H1 (cell line): ENCODE results near the gene FOXF1. TPM values are rescaled to one million over a fixed set of nuclear protein-coding genes. Genes with fewer than 3 reads are reported as not detected.

Source experiments
- CTCF ChIA-PET: fragments of 300-600 bp; sonication (Branson Sonifier 250); formaldehyde crosslinking; loops from one replicate; lab custom pipeline; 2021; ENCODE audit not compliant: partially characterized antibody; lab: Charles Lee
- POLR2A ChIA-PET: fragments of 300-600 bp; sonication (Branson Sonifier 250); formaldehyde crosslinking; loops from one replicate; lab custom pipeline; 2021; ENCODE audit warnings: inconsistent platforms; ENCODE audit not compliant: partially characterized antibody; lab: Charles Lee
- DNase-seq, 2 experiments: peaks; one replicate each; pipeline versions ENCODE4 v3.0.0 to v3.0.0-alpha.2; 2010 to 2022; ENCODE audit warnings: low spot score in 2 of 2, low read depth in 1 of 2, mixed read lengths in 1 of 2
- FAIRE-seq: peaks from 2 replicates; lab custom pipeline; 2011; peaks lifted over from hg19 to GRCh38; lab: Jason Lieb, UNC
- H2AFZ ChIP-seq: 2 replicates; pipeline ENCODE4 v1.8.1; 2012; ENCODE audit warnings: low read length, inconsistent platforms
- H2AK5ac ChIP-seq: 2 replicates; pipeline ENCODE4 v1.6.1; 2013; ENCODE audit warnings: low read depth, low read length
- H2BK120ac ChIP-seq: replicated peaks from 2 replicates; pipeline ENCODE3; 2013; ENCODE audit warnings: low read depth, low read length, inconsistent platforms
- H2BK12ac ChIP-seq: 2 replicates; pipeline ENCODE4 v1.6.1; 2013; ENCODE audit warnings: low read depth, low read length
- H2BK15ac ChIP-seq: 2 replicates; pipeline ENCODE4 v1.6.1; 2013; ENCODE audit warnings: low read length
- H2BK20ac ChIP-seq: 2 replicates; pipeline ENCODE4 v1.6.1; 2013; ENCODE audit warnings: low read length
- H2BK5ac ChIP-seq: 2 replicates; pipeline ENCODE4 v1.6.1; 2013; ENCODE audit warnings: low read depth, low read length
- H3K14ac ChIP-seq: 2 replicates; pipeline ENCODE4 v1.6.1; 2013; ENCODE audit warnings: inconsistent platforms; ENCODE audit not compliant: insufficient read length
- H3K18ac ChIP-seq: 2 replicates; pipeline ENCODE4 v1.6.1; 2013; ENCODE audit warnings: low read length; ENCODE audit errors: extremely low read depth
- H3K23ac ChIP-seq: 2 replicates; pipeline ENCODE4 v1.6.1; 2013; ENCODE audit warnings: inconsistent platforms; ENCODE audit not compliant: insufficient read length
- H3K23me2 ChIP-seq: 2 replicates; pipeline ENCODE4 v1.6.1; 2013; ENCODE audit warnings: low read depth, low read length
- H3K27ac ChIP-seq: 2 replicates; pipeline ENCODE4 v1.6.1; 2011; ENCODE audit warnings: low read depth, low read length, inconsistent platforms
- H3K27me3 ChIP-seq, 4 experiments: replicated peaks in 1 of 4; 1 replicate in 1 of 4; 2 replicates in 3 of 4; pipeline versions ENCODE4 v1.6.1 to v1.8.1; 2011 to 2013; ENCODE audit warnings: low read length in 3 of 4, mild to moderate bottlenecking in 3 of 4, inconsistent platforms in 2 of 4, mixed read lengths in 2 of 4, moderate library complexity in 1 of 4; ENCODE audit not compliant: control insufficient read depth in 3 of 4, insufficient read depth in 3 of 4; ENCODE audit errors: extremely low read depth in 1 of 4
- H3K36me3 ChIP-seq, 4 experiments: 2 replicates each; pipeline versions ENCODE4 v1.6.1 to v1.8.1; 2011 to 2013; ENCODE audit warnings: mild to moderate bottlenecking in 4 of 4, low read length in 3 of 4, moderate library complexity in 2 of 4, control low read depth in 1 of 4, inconsistent platforms in 1 of 4; ENCODE audit not compliant: insufficient read depth in 4 of 4, control insufficient read depth in 2 of 4
- H3K4ac ChIP-seq: replicated peaks from 2 replicates; pipeline ENCODE3; 2013; ENCODE audit warnings: low read length, low read depth, mixed read lengths, inconsistent platforms; ENCODE audit not compliant: insufficient read length
- H3K4me1 ChIP-seq, 4 experiments: replicated peaks in 1 of 4; 1 replicate in 1 of 4; 2 replicates in 3 of 4; pipeline versions ENCODE4 v1.6.1 to v1.8.1; 2011 to 2013; ENCODE audit warnings: low read length in 3 of 4, inconsistent platforms in 2 of 4, mixed read lengths in 1 of 4; ENCODE audit not compliant: insufficient read depth in 4 of 4, control insufficient read depth in 3 of 4
- H3K4me2 ChIP-seq, 2 experiments: 2 replicates each; pipeline versions ENCODE4 v1.6.1 to v1.8.1; 2011 to 2013; ENCODE audit warnings: low read depth in 2 of 2, low read length in 2 of 2, control low read depth in 1 of 2, inconsistent platforms in 1 of 2, mild to moderate bottlenecking in 1 of 2; ENCODE audit not compliant: insufficient read depth in 1 of 2
- H3K4me3 ChIP-seq, 4 experiments: fragments of 200-600, 300-600 bp in 1 of 4; sonication (generic), shearing (Covaris generic), sonication (Bioruptor Twin) in 1 of 4; 2 replicates each; pipeline versions ENCODE4 v1.5.1 to v1.8.1; 2011 to 2016; ENCODE audit warnings: low read length in 4 of 4, low read depth in 3 of 4, control low read depth in 2 of 4, inconsistent platforms in 2 of 4, mild to moderate bottlenecking in 2 of 4, mixed read lengths in 1 of 4, moderate library complexity in 1 of 4; ENCODE audit not compliant: insufficient read depth in 2 of 4; ENCODE audit errors: extremely low read depth in 1 of 4
- H3K56ac ChIP-seq: replicated peaks from 2 replicates; pipeline ENCODE3; 2013; ENCODE audit warnings: low read depth, mild to moderate bottlenecking, mixed read lengths, low read length, inconsistent platforms; ENCODE audit not compliant: insufficient read length
- H3K79me1 ChIP-seq: 2 replicates; pipeline ENCODE4 v1.6.1; 2013; ENCODE audit warnings: low read depth, low read length, control low read depth
- H3K79me2 ChIP-seq, 2 experiments: 2 replicates each; pipeline versions ENCODE4 v1.6.1 to v1.8.1; 2012 to 2013; ENCODE audit warnings: low read length in 2 of 2, mild to moderate bottlenecking in 2 of 2, inconsistent platforms in 1 of 2; ENCODE audit not compliant: insufficient read depth in 2 of 2, control insufficient read depth in 1 of 2
- H3K9ac ChIP-seq, 4 experiments: replicated peaks in 1 of 4; 1 replicate in 1 of 4; 2 replicates in 3 of 4; pipeline versions ENCODE4 v1.6.1 to v1.8.1; 2011 to 2013; ENCODE audit warnings: low read depth in 3 of 4, low read length in 3 of 4, control low read depth in 2 of 4, mild to moderate bottlenecking in 2 of 4, moderate library complexity in 2 of 4, inconsistent platforms in 1 of 4; ENCODE audit errors: extremely low read depth in 1 of 4
- H3K9me3 ChIP-seq, 2 experiments: 2 replicates each; pipeline versions ENCODE4 v1.6.1 to v1.8.1; 2012 to 2013; ENCODE audit warnings: mild to moderate bottlenecking in 2 of 2, moderate library complexity in 2 of 2, control low read depth in 1 of 2, inconsistent platforms in 1 of 2, low read depth in 1 of 2, low read length in 1 of 2, mixed read lengths in 1 of 2; ENCODE audit not compliant: insufficient read depth in 2 of 2
- H4K20me1 ChIP-seq, 2 experiments: replicated peaks in 1 of 2; 2 replicates each; pipeline versions ENCODE3 to v1.8.1; 2011 to 2013; ENCODE audit warnings: inconsistent platforms in 2 of 2, low read length in 2 of 2, mild to moderate bottlenecking in 1 of 2; ENCODE audit not compliant: insufficient read depth in 2 of 2, control insufficient read depth in 1 of 2
- H4K5ac ChIP-seq: 2 replicates; pipeline ENCODE4 v1.6.1; 2013; ENCODE audit warnings: low read length, low read depth, mixed read lengths, inconsistent platforms; ENCODE audit not compliant: insufficient read length
- H4K8ac ChIP-seq: 2 replicates; pipeline ENCODE4 v1.8.0; 2013; ENCODE audit warnings: mild to moderate bottlenecking, moderate library complexity, low read length, inconsistent platforms; ENCODE audit not compliant: insufficient read depth; ENCODE audit errors: extremely low read depth
- H4K91ac ChIP-seq: replicated peaks from 2 replicates; pipeline ENCODE3; 2013; ENCODE audit warnings: low read length, mixed read lengths, inconsistent platforms; ENCODE audit not compliant: insufficient read length
- FOSL1 ChIP-seq: IDR thresholded peaks from 2 replicates; pipeline ENCODE4 v1.6.1; 2011; ENCODE audit warnings: mild to moderate bottlenecking, low read depth, low read length, moderate library complexity; ENCODE audit not compliant: insufficient read depth
- HDAC2 ChIP-seq, 2 experiments: fragments of 300-600 bp in 1 of 2; sonication (generic) in 1 of 2; IDR thresholded peaks; 2 replicates each; pipeline ENCODE4 v1.6.1; 2011 to 2012; ENCODE audit warnings: low read depth in 2 of 2, low read length in 2 of 2, mild to moderate bottlenecking in 2 of 2, moderate library complexity in 2 of 2, borderline replicate concordance in 1 of 2, inconsistent platforms in 1 of 2
- KDM5A ChIP-seq: fragments of 200-600 bp; IDR thresholded peaks from 2 replicates; pipeline ENCODE4 v1.7.1; 2012; ENCODE audit warnings: mild to moderate bottlenecking, low read length, inconsistent platforms, mixed read lengths
- MAFK ChIP-seq: IDR thresholded peaks from 2 replicates; pipeline ENCODE4 v1.6.1; 2012; ENCODE audit warnings: low read depth, mild to moderate bottlenecking, improper control_type of control experiment, low read length
- NRF1 ChIP-seq: IDR thresholded peaks from 2 replicates; pipeline ENCODE4 v1.6.1; 2011; ENCODE audit warnings: mild to moderate bottlenecking, low read depth, low read length, improper control_type of control experiment
- RNF2 ChIP-seq: fragments of 200-900, 300-1000 bp; sonication (generic); IDR thresholded peaks from 2 replicates; pipeline ENCODE4 v1.7.1; 2016; ENCODE audit warnings: borderline replicate concordance, low read depth, mild to moderate bottlenecking, antibody characterized with exemption, low read length; ENCODE audit not compliant: poor library complexity, severe bottlenecking; ENCODE audit errors: missing control alignments
- SRF ChIP-seq: IDR thresholded peaks from 2 replicates; pipeline ENCODE4 v1.6.1; 2011; ENCODE audit warnings: mild to moderate bottlenecking, low read depth, low read length, moderate library complexity
- TAF1 ChIP-seq: IDR thresholded peaks from 2 replicates; pipeline ENCODE4 v1.6.1; 2011; ENCODE audit warnings: mild to moderate bottlenecking, low read depth, low read length
- TBP ChIP-seq: IDR thresholded peaks from 2 replicates; pipeline ENCODE4 v1.6.1; 2011; ENCODE audit warnings: low read depth, low read length, improper control_type of control experiment
- TEAD4 ChIP-seq: IDR thresholded peaks from 2 replicates; pipeline ENCODE4 v1.6.1; 2012; ENCODE audit warnings: low read depth, low read length, inconsistent platforms, mixed read lengths
- WGBS, 2 experiments: shearing (Covaris generic) in 1 of 2; methylation state at CpG; one replicate each; pipeline versions ENCODE4 v1.1.6 to v1.1.7; 2013 to 2015; ENCODE audit warnings: low lambda C conversion rate in 2 of 2, mixed read lengths in 2 of 2, inconsistent platforms in 1 of 2, low coverage in 1 of 2, missing lambda C conversion rate in 1 of 2; ENCODE audit not compliant: insufficient replicate concordance in 2 of 2, insufficient coverage in 1 of 2, insufficient read length in 1 of 2; ENCODE audit errors: extremely low coverage in 1 of 2, missing lambda C conversion rate in 1 of 2; 5-methylcytosine and 5-hydroxymethylcytosine counted together
- polyA plus RNA-seq, 7 experiments: library from polyadenylated mRNA; depleted of rRNA in 3 of 7; stranded (reverse) in 5 of 7; unstranded in 2 of 7; fragments of >200 nt in 5 of 7; fragments of 200-250 nt in 2 of 7; gene quantifications; 1 replicate in 5 of 7; 2 replicates in 1 of 7; 4 replicates in 1 of 7; pipeline versions ENCODE4 v1.2.1 to v1.2.3, GENCODE V29; 2011 to 2013; ENCODE audit warnings: missing spikeins in 2 of 7, mixed read lengths in 2 of 7
- total RNA-seq: library from RNA; stranded (reverse); fragmentation: NEBNext Ultra II Directional; extraction: Animal tissue kit (Norgen Biotek cat#: 25700); gene quantifications from 2 replicates; pipeline ENCODE4 v1.2.1, GENCODE V29; 2021
- TF ChIP-seq, protein P1 (sequence below): IDR thresholded peaks from 2 replicates; pipeline ENCODE4 v1.6.1; 2012; ENCODE audit warnings: inconsistent platforms

Gene FOXF1
- total and polyA plus RNA-seq, 2 of the 8 experiments (the other 6 are each of a cell fraction or from before 2014, with no cell fraction given) = 0.02 TPM; not detected in 1

DNA sequence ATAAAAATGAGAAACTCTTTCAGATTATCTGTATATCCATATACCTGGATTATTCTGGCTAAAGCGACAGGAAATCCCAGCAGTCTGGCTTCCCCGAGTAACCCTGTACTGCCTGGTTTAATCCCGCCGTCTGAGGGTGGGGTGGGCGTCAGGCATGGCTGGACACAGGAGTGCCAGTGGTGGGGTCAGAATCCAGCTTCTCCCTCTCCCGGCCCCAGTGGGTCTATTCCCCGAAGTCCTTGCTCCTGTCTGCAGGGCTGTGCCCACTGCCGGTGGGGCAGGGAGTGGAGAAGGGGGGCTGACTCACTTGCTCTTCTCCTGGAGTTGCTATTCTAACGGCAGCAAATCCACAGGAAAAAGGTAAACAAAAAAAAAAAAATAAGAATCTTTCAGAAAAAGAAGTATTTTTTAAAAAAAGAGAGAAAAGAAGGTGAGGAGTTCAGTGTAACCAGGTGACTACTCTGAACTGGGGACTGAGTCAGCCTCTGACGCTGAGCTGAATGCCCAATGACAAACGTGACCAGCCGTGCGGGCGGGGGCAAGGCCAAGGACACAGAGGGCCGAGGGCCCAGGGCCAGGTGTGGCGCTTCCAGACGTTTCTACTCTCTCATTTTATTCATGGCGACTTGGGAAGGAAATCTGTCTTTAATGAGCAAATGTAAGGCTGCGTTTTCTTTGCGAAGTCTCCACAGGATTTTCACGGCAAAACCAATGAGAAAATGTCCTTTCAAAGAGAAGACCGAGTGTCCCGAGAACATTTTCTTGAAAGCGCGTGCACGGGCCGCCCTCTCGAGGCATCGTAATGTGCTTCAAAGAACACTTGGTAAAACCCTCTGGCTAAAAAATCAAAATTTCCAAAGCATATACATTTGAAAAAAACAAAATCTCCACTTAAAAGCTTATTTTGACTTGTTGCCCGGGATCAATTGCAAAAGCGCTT is 20.2 kb downstream of the FOXF1 start:
- no peak overlapping the region for H3K14ac ChIP-seq
- H4K91ac ChIP-seq = no peak overlapping the region
- H4K8ac ChIP-seq = no peak overlapping the region; the same call in 1 of the 2 replicates
- no peak overlapping the region for H2BK12ac ChIP-seq
- H3K27me3 ChIP-seq = no peaks in the 10 kb centered on the region
- no peak overlapping the region for H3K27ac ChIP-seq
- no peak overlapping the region for H2BK15ac ChIP-seq
- H3K4me2 ChIP-seq = no peak overlapping the region
- DNase-seq (no peak), FAIRE-seq (no peak)
- no peak overlapping the region for H4K5ac ChIP-seq
- no peaks in the 10 kb centered on the region for H3K79me2 ChIP-seq
- no peak overlapping the region for H2AK5ac ChIP-seq
- POLR2A ChIA-PET = no interaction called here
- H2BK5ac ChIP-seq = no peak overlapping the region
- 91% methylated on average over 31 of the region's 31 CpGs; no CpG with 5 or more reads in 1 of the 2 experiments for WGBS, 2 experiments
- H3K9ac ChIP-seq = no peak overlapping the region
- no peak overlapping the region for H3K56ac ChIP-seq
- H3K23me2 ChIP-seq = no peaks in the 10 kb centered on the region
- H3K36me3 ChIP-seq = no peaks in the 10 kb centered on the region
- no peaks in the 10 kb centered on the region for H3K4me1 ChIP-seq
- peaks cover 3 to 12% of the 10 kb centered on the region in 2 experiments; a peak in 2 of 4 replicates for H3K9me3 ChIP-seq
- H2BK20ac ChIP-seq = no peak overlapping the region
- H4K20me1 ChIP-seq = no peaks in the 10 kb centered on the region
- no peak overlapping the region for H3K4ac ChIP-seq
- H3K4me3 ChIP-seq = no peak overlapping the region
- H3K18ac ChIP-seq = no peak overlapping the region
- no peak overlapping the region for H2AFZ ChIP-seq
- no peak overlapping the region for H2BK120ac ChIP-seq
- no peaks in the 10 kb centered on the region for H3K79me1 ChIP-seq
- no peak overlapping the region for H3K23ac ChIP-seq
- CTCF ChIA-PET = interaction anchor here (0.9 to 2.4 kb wide), 3 partner anchors 10 to 15 kb away, joined by 3 to 16 read pairs (median 3); no protein-coding TSS in a partner anchor
- TF ChIP-seq, protein P1, sequence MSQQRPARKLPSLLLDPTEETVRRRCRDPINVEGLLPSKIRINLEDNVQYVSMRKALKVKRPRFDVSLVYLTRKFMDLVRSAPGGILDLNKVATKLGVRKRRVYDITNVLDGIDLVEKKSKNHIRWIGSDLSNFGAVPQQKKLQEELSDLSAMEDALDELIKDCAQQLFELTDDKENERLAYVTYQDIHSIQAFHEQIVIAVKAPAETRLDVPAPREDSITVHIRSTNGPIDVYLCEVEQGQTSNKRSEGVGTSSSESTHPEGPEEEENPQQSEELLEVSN = no peak
- TF ChIP-seq TBP (no peak), SRF (no peak), TAF1 (no peak), NRF1 (no peak), MAFK (no peak), TEAD4 (no peak), FOSL1 (no peak), RNF2 (no peak), KDM5A (no peak), HDAC2 (IDR thresholded peaks at IDR 0.05; ENCODE audit: borderline replicate concordance in 1 of 2, low read depth in 2 of 2, low read length in 2 of 2) (no peak)
